T-helper 1 cell (primary cell): ENCODE data around the gene TBC1D14.
"Not testable (repeated sequence)": the region's sequence is repeated elsewhere in the genome, so short reads cannot be mapped to it uniquely, and the experiment has no call there.

Experiments used
- DNase-seq, 5 donors: peaks; one replicate each; pipeline ENCODE4 v3.0.0-alpha.2; 2012 to 2020

Gene TBC1D14

DNA sequence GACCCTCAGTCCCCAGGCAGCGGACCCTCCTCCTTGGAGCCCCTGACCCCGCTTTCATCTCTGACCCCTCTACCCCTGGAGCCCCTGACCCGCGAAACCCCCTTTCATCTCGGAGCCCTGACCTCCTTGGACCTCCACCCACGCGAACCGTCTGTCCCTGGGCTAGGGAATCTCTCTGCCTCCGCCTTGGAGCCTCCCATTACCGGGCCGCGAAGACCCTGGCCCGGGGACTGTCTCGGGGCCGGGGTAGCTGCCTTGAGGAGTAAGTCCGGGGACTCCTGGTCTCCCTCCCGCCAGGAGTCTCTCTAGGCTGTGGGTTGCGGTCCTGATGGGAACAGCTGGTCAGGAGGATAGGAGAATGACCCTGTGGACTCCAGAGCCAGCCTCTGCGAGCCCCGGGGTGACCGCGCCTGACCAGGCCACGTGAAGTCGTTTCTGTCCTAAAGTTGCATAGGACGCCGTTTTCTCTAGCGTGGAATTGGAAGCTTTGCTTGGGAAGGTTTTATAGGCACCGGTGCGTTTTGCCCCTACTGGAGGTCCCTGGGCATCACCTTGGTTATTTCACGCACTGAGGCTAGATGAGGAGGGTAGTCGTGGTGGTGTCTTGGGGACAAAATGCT, 824 bp downstream of the TBC1D14 start:
- no peak for DNase-seq

- DNase-seq = no peak
Measured at GRCh38 chr4:6910960-6911874, 1.6 kb downstream of the TBC1D14 start.

GRCh38 chr4:6911917-6912316, 2.3 kb downstream of the TBC1D14 start:
- DNase-seq = not testable (repeated sequence)

DNA sequence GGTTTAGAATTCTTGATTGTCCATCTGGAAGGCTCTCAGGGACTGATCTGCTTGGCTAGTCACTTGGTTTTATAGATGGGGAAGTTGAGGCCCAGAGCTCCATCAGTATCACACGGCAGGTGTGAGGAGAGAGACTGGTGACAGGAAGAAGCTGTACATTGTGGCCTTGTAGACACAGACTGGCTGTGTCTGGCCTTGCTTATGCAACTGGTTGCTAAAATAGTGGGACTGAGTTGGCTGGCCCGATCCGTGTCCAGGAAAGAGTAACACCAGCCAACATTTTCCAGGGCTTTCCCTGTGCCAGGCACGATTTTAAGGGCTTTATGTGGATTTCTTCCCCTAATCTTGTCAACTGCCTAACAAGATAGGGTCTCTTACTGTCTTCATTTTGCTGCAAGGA, 2.8 kb downstream of the TBC1D14 start:
- no peak for DNase-seq

DNA sequence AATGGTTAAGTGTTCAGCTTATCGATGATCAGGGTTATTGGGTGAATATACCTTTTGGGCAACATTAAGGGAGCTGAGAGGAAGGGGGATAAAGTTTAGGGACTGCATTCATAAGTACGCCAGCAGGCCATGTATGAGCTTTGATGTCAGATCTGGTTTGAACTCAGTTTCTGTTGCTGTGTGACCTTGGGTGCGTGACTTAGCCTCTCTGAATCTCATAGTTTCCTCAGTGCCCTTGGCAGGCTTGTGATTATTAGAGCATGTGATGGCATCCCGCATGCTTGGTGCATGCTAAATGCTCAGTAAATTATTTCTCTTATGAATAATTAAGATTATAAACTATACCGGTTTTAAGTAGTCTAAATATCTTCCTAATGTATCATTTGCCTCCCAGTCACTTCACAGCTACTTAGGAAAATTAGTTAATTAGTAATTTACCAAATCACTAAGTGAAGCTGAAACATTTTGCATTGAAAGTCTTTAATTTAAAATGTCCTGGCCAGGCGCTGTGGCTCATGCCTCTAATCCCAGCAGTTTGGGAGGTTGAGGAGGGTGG, 3.8 kb downstream of the TBC1D14 start:
- DNase-seq = no peak

DNA sequence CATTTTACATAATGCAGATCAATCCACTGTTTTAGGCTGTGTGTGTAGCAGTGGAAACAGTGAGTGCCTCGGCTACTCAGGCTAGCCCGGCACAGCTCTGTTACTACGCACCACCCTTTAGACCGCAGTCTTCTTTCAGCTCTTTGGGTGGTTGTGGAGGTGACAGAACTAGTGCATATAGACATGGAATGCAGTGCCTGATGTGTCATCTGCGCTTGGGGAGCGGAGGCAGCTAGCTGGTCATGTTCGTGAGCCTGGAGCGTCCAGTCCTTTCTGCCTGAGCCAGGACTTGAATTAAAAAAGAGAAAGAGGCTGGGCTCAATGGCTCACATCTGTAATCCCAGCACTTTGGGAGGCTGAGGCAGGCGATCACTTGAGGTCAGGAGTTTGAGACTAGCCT, 4.8 kb downstream of the TBC1D14 start:
- no peak for DNase-seq

GRCh38 chr4:6915041-6916005, 5.7 kb downstream of the TBC1D14 start:
- no peak for DNase-seq

- no peak for DNase-seq
Measured at GRCh38 chr4:6916069-6916586, 6.5 kb downstream of the TBC1D14 start.

DNA sequence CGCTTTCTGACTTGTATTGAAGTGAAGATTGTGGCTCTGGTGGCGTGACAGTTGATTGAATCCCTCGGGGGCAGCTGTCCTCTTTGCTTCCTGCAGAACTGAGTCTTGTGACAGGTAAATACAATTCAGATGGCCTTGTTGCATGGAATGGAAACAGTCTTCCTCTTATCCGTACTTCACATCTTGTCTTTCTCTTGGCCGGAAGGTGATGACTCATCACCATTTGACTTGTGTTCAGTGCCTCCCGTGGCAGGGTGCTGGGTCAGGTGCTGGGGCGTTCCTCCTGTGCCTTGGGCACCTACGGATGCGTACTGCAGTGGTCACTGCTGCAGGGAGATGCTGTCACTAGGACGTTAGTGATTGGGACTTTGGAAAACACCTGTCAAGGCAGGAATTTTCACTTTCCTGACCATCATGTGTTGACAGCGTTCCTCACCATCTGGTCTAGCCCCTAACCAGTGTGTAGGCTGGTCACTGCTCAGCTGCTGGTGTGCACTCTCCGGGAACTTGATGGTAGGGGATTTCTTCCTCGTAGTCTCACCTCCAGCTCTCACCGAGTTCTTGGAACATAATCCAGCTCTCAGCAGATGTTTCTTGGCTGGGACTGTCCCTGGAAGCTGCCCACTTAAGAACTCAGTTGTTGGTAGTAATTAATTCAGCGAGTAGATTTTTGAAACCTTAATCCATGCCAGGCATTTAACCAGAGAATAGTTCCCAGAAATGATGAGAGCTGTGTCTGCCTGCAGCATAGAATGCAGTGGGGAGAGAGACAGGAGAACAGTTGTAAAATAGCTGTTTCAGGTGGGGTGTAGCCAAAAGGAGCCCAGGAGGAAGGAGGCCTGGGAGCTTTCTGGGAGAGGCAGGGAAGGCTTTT, 7.2 kb downstream of the TBC1D14 start:
- DNase-seq = peak; percentile 50 to 87 (median 60)

GRCh38 chr4:6917461-6918271, 8.0 kb downstream of the TBC1D14 start:
- DNase-seq = peak in 1 of 5 donors; percentile 59

DNA sequence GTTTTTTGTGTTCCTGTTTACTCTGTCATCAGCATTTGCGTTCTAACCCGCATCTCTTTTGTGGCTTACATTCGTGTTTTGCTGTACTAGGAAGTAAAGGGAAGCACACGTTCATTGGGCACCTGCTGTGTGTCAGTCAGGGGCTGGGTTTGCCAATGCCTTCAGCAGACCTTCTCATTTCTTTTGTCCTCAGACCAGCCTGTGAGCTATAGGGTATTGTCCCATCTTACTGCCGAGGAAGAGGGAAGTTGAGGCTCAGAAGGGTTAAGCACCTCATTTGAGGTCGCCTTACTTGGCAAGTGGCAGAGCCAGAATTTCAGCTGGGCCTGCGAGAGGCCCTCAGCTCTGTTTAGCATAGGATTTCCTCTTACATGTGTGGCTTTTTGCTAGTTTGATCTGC, 8.7 kb downstream of the TBC1D14 start:
- DNase-seq = peak in 1 of 5 donors; percentile 40

GRCh38 chr4:6920171-6920570, 10.5 kb downstream of the TBC1D14 start:
- DNase-seq = no peak

DNA sequence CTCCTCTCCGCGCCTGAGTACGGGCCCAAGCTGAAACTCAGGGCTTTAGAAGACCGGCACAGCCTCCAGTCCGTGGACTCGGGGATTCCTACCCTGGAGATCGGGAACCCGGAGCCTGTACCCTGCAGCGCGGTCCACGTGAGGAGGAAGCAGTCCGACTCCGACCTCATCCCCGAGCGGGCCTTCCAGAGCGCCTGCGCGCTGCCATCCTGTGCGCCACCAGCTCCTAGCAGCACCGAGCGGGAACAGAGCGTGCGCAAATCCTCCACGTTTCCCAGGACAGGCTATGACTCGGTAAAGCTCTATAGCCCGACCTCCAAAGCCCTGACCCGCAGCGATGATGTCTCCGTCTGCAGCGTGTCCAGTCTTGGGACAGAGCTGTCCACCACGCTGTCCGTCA, 13.9 kb downstream of the TBC1D14 start:
- DNase-seq = no peak

GRCh38 chr4:6924361-6924779, 14.7 kb downstream of the TBC1D14 start:
- DNase-seq = no peak

- peak in 1 of 5 donors; percentile 39 for DNase-seq
Measured at GRCh38 chr4:6925357-6925836, 15.8 kb downstream of the TBC1D14 start.

GRCh38 chr4:6926081-6926480, 16.5 kb downstream of the TBC1D14 start:
- peak in 1 of 5 donors; percentile 69 for DNase-seq

GRCh38 chr4:6926681-6927478, 17.3 kb downstream of the TBC1D14 start:
- peak; percentile 46 to 78 (median 68) for DNase-seq

- no peak for DNase-seq
Measured at GRCh38 chr4:6928081-6928480, 18.5 kb downstream of the TBC1D14 start.

GRCh38 chr4:6929339-6929811, 19.7 kb downstream of the TBC1D14 start:
- DNase-seq = no peak
